Suprapubic skin (tissue), 3 donors: ENCODE data around the gene TEAD4.

Experiments
- POLR2A ChIP-seq, 2 donors: fragments of 450-650 bp; IDR thresholded peaks; one replicate each; pipeline ENCODE4 v1.6.1; 2017; ENCODE audit warnings: antibody characterized with exemption in 2 of 2, mild to moderate bottlenecking in 2 of 2, moderate library complexity in 2 of 2
- TF ChIP-seq, protein P1 (sequence below), 2 donors: fragments of 200-600 bp in 1 of 2; fragments of 450-650 bp in 1 of 2; sonication (generic) in 1 of 2; IDR thresholded peaks; one replicate each; pipeline ENCODE4 v1.5.1; 2016 to 2019; ENCODE audit warnings: antibody characterized with exemption in 2 of 2, mild to moderate bottlenecking in 1 of 2, moderate library complexity in 1 of 2

DNA sequence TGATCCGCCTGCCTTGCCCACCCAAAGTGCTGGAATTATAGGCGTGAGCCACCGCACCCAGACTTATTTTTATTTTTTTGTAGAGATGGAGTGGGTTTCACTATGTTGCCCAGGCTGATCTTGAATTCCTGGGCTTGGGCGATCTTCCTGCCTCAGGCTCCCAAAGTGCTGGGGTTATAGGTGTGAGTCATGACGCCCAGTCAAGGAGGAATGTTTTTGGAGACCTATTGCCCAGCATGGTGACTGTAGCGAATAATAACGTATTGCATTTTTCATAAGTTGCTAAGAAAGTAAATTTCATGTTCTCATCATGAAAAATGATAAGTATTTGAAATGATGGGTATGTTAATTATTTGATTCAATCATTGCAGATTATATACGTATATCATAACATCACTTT, 46.5 kb downstream of the TEAD4 start:
- TF ChIP-seq, protein P1, sequence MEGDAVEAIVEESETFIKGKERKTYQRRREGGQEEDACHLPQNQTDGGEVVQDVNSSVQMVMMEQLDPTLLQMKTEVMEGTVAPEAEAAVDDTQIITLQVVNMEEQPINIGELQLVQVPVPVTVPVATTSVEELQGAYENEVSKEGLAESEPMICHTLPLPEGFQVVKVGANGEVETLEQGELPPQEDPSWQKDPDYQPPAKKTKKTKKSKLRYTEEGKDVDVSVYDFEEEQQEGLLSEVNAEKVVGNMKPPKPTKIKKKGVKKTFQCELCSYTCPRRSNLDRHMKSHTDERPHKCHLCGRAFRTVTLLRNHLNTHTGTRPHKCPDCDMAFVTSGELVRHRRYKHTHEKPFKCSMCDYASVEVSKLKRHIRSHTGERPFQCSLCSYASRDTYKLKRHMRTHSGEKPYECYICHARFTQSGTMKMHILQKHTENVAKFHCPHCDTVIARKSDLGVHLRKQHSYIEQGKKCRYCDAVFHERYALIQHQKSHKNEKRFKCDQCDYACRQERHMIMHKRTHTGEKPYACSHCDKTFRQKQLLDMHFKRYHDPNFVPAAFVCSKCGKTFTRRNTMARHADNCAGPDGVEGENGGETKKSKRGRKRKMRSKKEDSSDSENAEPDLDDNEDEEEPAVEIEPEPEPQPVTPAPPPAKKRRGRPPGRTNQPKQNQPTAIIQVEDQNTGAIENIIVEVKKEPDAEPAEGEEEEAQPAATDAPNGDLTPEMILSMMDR (IDR thresholded peaks at IDR 0.05), result no peak
- no peak for TF ChIP-seq POLR2A (IDR thresholded peaks at IDR 0.05)
